ENCODE data around the gene ALAD. TPM values are rescaled to one million over a fixed set of nuclear protein-coding genes. Genes with fewer than 3 reads are reported as not detected.
"Not testable (repeated sequence)": the region's sequence is repeated elsewhere in the genome, so short reads cannot be mapped to it uniquely, and the experiment has no call there.

Gene ALAD
- total RNA-seq, 1 donor from 2014 or later = 19.3 TPM

DNA sequence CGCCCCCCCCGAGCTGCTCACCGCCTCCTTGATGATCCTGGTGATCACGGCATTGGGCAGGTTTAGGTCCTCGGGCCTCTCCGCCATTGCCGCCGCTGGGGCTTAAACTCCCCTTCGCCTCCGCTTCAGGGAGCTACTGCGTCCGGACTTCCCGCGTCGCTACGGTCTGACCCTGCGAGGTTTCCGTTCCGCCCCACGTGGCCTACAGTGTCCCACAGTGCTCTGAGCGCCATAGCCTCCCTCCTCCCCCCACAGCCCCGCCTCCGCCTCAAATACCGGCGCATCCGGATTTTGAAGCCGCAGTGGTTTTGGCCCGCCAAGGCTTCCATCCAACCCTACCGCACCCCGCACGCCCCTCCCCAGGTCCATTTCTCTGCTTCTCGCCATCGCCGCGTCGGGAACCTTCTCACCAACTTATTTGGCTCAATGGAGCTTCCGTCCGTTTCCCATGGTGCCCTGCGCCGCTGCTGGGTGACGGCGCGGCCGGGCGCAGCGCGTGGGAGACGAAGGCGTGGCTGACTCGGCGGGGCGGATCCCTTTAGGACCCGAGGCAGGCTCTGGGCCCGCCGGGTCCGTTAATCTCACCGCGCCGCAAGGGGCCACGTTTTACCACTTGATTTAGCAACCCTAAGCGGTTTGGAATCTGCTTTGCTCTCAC lies 9.3 kb upstream of the ALAD start, which contains the start of the genes C9orf43 and POLE3:
TSS of gene C9orf43 (plus strand) at position 541 of the 658 bp plus-strand sequence. CDS start 2,747 bp downstream, outside the sequence.
TSS of gene POLE3 (minus strand) at position 469 of the 658 bp plus-strand sequence. CDS start at position 87, 382 bp downstream.
- Mint-ChIP-seq H3K4me1 (ENCODE audit: unreplicated experiment) (peaks cover 18% of the 10 kb centered on the region), H3K27me3 (ENCODE audit: unreplicated experiment) (peaks cover 7% of the 10 kb centered on the region), H3K4me3 (ENCODE audit: unreplicated experiment) (peak within 1 kb of the TSS; percentile 100), H3K9me3 (ENCODE audit: unreplicated experiment) (no peaks in the 10 kb centered on the region), H3K36me3 (ENCODE audit: low read depth, unreplicated experiment) (peaks cover 21% of the 10 kb centered on the region), H3K27ac (ENCODE audit: unreplicated experiment) (peak within 1 kb of the TSS; percentile 100)
- TF ChIP-seq, protein P1, sequence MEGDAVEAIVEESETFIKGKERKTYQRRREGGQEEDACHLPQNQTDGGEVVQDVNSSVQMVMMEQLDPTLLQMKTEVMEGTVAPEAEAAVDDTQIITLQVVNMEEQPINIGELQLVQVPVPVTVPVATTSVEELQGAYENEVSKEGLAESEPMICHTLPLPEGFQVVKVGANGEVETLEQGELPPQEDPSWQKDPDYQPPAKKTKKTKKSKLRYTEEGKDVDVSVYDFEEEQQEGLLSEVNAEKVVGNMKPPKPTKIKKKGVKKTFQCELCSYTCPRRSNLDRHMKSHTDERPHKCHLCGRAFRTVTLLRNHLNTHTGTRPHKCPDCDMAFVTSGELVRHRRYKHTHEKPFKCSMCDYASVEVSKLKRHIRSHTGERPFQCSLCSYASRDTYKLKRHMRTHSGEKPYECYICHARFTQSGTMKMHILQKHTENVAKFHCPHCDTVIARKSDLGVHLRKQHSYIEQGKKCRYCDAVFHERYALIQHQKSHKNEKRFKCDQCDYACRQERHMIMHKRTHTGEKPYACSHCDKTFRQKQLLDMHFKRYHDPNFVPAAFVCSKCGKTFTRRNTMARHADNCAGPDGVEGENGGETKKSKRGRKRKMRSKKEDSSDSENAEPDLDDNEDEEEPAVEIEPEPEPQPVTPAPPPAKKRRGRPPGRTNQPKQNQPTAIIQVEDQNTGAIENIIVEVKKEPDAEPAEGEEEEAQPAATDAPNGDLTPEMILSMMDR (IDR thresholded peaks at IDR 0.05; ENCODE audit: unreplicated experiment) = no peak
- peak; percentile 92 for DNase-seq (ENCODE audit: low spot score)

DNA sequence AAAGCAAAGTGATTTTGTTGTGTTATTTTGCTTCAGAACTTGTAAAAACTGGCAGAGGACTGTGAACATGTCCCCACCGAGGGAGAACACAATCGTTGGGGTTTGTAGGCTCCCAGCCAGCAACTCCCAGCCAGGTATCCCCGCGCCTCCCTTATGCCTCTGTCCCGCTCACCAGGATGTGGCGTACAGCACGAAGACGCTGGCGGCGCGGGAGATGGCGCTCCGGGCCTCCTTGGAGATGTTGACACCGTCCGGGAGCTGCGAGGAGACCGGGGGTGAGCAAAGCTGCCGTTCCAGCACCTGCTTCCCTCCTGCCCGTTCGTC lies 8.8 kb upstream of the ALAD start:
- H3K9me3 Mint-ChIP-seq (ENCODE audit: unreplicated experiment) = no peaks in the 10 kb centered on the region
- peaks cover 21% of the 10 kb centered on the region for H3K36me3 Mint-ChIP-seq (ENCODE audit: low read depth, unreplicated experiment)

DNA sequence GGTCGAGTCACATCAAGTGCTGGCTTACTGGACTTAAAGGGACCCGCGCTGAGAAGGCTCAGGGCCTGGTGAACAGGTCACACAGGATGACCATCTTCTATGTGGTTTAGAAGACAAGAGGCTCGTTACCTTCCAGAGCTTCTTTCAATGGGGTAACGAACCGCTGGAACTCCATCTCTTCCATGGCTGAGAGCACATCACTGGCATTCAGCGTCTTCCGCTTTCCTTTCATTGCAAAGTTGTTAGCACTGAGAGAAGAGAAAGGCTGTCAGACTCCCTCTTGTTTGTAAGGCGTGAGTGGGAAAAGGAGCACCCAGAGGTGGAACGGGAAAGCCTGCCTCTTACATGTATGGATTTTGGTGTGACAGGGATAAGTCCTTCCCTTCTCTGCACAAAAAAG lies 8.4 kb upstream of the ALAD start:
- peak overlapping the region; percentile 76 for H3K27ac Mint-ChIP-seq (ENCODE audit: unreplicated experiment)
- DNase-seq (ENCODE audit: low spot score) = no peak
- TF ChIP-seq, protein P1 (IDR thresholded peaks at IDR 0.05; ENCODE audit: unreplicated experiment) = no peak
- peaks cover 18% of the 10 kb centered on the region for H3K4me1 Mint-ChIP-seq (ENCODE audit: unreplicated experiment)
- no peaks in the 10 kb centered on the region for H3K9me3 Mint-ChIP-seq (ENCODE audit: unreplicated experiment)
- peaks cover 7% of the 10 kb centered on the region for H3K27me3 Mint-ChIP-seq (ENCODE audit: unreplicated experiment)
- H3K4me3 Mint-ChIP-seq (ENCODE audit: unreplicated experiment) = peak overlapping the region; percentile 100
- peaks cover 21% of the 10 kb centered on the region for H3K36me3 Mint-ChIP-seq (ENCODE audit: low read depth, unreplicated experiment)

More for the DNA sequence above, 8.8 kb upstream of the ALAD start:
- Mint-ChIP-seq H3K27ac (ENCODE audit: unreplicated experiment) (peak overlapping the region; percentile 100), H3K4me1 (ENCODE audit: unreplicated experiment) (peaks cover 18% of the 10 kb centered on the region), H3K27me3 (ENCODE audit: unreplicated experiment) (peaks cover 7% of the 10 kb centered on the region), H3K4me3 (ENCODE audit: unreplicated experiment) (peak overlapping the region; percentile 100)
- TF ChIP-seq, protein P1 (IDR thresholded peaks at IDR 0.05; ENCODE audit: unreplicated experiment) = no peak
- DNase-seq (ENCODE audit: low spot score) = no peak

DNA sequence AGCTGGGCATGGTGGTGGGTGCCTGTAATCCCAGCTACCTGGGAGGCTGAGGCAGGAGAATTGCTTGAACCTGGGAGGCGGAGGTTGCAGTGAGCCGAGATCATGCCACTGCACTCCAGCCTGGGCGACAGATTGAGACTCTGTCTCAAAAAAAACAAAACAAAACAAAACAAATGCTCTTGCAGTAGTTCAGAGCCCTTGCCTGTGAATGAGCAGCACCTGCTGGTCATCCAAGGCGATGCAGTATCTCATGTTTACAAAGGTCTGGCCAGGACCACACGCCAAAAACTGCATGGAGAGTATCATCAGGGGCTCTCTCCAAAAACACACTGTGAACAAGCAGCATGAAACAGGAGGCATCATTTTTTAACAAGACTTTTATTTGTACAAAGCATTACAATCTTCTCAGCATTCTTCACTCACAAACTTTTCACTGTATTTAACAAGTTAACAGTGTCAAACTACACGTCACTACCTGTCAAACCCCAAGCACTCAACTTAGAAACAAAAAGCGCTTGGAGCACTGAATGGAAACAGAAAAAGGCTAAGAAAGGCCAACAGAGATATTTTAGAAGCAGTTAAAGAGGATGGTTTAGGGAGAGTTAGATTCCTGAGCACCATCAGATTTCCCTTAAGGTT lies 5.9 kb upstream of the ALAD start:
- not testable (repeated sequence) for H3K27ac Mint-ChIP-seq (ENCODE audit: unreplicated experiment); H3K9me3 Mint-ChIP-seq (ENCODE audit: unreplicated experiment); H3K27me3 Mint-ChIP-seq (ENCODE audit: unreplicated experiment); H3K4me3 Mint-ChIP-seq (ENCODE audit: unreplicated experiment)
- TF ChIP-seq, protein P1 (IDR thresholded peaks at IDR 0.05; ENCODE audit: unreplicated experiment) = peak; percentile 65
- peaks cover 21% of the 10 kb centered on the region for H3K36me3 Mint-ChIP-seq (ENCODE audit: low read depth, unreplicated experiment)
- H3K4me1 Mint-ChIP-seq (ENCODE audit: unreplicated experiment) = peaks cover 18% of the 10 kb centered on the region
- DNase-seq (ENCODE audit: low spot score) = peak; percentile 63

DNA sequence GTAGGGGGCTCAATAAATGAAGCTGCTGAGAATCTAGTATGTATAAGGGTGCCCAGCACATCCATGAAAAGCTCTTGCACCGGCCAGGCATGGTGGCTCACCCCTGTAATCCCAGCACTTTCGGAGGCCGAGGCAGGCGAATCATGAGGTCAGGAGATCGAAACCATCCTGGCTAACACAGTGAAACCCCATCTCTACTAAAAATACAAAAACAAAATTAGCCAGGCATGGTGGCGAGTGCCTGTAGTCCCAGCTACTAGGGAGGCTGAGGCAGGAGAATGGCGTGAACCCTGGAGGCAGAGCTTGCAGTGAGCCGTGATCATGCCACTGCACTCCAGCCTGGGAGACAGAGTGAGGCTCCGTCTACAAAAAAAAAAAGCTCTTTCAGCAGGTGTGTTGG lies 5.3 kb upstream of the ALAD start:
- H3K27me3 Mint-ChIP-seq (ENCODE audit: unreplicated experiment); DNase-seq (ENCODE audit: low spot score); H3K9me3 Mint-ChIP-seq (ENCODE audit: unreplicated experiment); H3K4me3 Mint-ChIP-seq (ENCODE audit: unreplicated experiment); H3K27ac Mint-ChIP-seq (ENCODE audit: unreplicated experiment): not testable (repeated sequence)
- Mint-ChIP-seq H3K4me1 (ENCODE audit: unreplicated experiment) (peaks cover 18% of the 10 kb centered on the region), H3K36me3 (ENCODE audit: low read depth, unreplicated experiment) (peaks cover 21% of the 10 kb centered on the region)

Data from endothelial cell (in vitro differentiated cells).